IPS DF 6.9 (cell line): Measurements from ENCODE around the gene PIK3IP1.
"Not testable (repeated sequence)": the region's sequence is repeated elsewhere in the genome, so short reads cannot be mapped to it uniquely, and the experiment has no call there.

Experiments used
- DNase-seq: peaks from one replicate; pipeline ENCODE4 v3.0.0-alpha.2; 2013; ENCODE audit warnings: low read depth, low spot score
- H3K27ac ChIP-seq: one replicate; pipeline ENCODE4 v1.5.1; 2013; ENCODE audit warnings: low read length, control low read depth
- H3K27me3 ChIP-seq: 2 replicates; pipeline ENCODE4 v1.6.1; 2013; ENCODE audit warnings: mild to moderate bottlenecking, low read length; ENCODE audit not compliant: control insufficient read depth, insufficient read depth
- H3K36me3 ChIP-seq: 2 replicates; pipeline ENCODE4 v1.6.1; 2013; ENCODE audit warnings: low read length; ENCODE audit not compliant: control insufficient read depth, insufficient read depth
- H3K4me1 ChIP-seq: 2 replicates; pipeline ENCODE4 v1.6.1; 2013; ENCODE audit warnings: low read length; ENCODE audit not compliant: control insufficient read depth, insufficient read depth
- H3K4me3 ChIP-seq: 2 replicates; pipeline ENCODE4 v1.5.1; 2013; ENCODE audit warnings: mild to moderate bottlenecking, low read length
- H3K9me3 ChIP-seq: 2 replicates; pipeline ENCODE4 v1.6.1; 2013; ENCODE audit warnings: low read length, inconsistent platforms; ENCODE audit not compliant: control insufficient read depth, insufficient read depth
- WGBS: extraction: QIAGEN DNeasy Blood & Tissue Kit; methylation state at CpG from one replicate; pipeline ENCODE4 v1.1.7; 2013; ENCODE audit warnings: mixed read lengths, missing lambda C conversion rate; ENCODE audit not compliant: insufficient read length, insufficient coverage; 5-methylcytosine and 5-hydroxymethylcytosine counted together

PIK3IP1 gene

DNA sequence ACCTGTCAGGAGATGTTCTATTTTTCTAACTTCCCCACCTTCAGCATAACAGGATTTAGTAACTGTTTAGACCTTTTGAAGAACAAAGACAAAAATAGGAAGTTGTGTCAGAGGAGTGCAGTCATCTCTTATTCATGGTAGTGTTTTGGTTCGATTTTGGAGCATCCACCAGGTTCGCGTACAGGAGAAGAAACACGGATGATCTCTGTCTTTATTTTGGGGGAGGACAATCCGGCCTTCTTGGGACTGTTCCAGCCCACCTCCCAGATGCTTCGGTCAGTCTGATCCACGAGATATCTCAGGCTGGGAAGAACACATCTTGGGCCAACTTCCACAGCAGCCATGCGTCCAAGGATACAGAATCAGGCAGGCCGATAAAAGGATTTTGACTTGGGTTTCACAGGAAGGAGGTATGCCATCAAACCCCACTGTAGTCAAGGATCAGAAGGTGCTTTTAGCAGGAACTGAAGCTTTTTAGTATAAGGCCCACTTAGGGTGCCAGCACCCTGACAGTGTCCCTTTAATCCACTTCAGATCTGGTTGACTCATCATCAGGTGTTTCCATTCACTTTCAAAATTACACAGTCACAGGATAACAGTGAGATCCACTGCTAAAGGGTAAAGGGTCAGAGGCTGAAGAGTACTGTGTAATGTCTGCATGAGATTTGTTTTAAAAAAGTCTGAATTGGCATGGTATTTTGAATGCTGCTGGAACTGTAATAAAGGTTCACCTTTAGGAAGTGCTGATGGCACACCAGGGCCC lies 37.3 kb upstream of the PIK3IP1 start:
- no CpG with 5 or more reads among the region's 9 CpGs for WGBS
- Histone ChIP-seq H3K4me3 (no peak overlapping the region), H3K36me3 (peaks cover 28% of the 10 kb centered on the region), H3K9me3 (no peaks in the 10 kb centered on the region), H3K27me3 (no peaks in the 10 kb centered on the region), H3K4me1 (no peaks in the 10 kb centered on the region; the same call in 1 of the 2 replicates), H3K27ac (no peak overlapping the region)
- no peak for DNase-seq

DNA sequence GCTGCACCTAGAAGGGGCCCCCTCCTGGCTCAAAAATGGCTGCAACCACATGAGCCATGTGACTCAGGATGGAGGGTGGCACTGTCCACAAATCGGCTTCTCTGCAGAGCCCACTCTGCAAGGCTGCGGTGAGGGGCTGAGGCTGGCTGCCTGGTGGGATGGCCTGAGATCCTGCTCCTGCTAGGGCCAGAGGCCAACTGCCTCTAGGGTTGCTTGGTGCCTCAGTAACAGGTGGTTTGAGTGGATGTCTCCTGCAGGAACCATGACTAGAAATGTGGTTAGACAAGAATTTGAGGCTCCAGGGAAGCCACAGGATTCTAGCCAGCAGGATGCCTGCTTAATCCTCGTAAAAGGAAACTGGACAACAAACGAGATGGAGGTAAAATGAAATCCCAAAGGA lies 36.7 kb upstream of the PIK3IP1 start:
- Histone ChIP-seq H3K4me1 (no peaks in the 10 kb centered on the region), H3K9me3 (no peaks in the 10 kb centered on the region), H3K36me3 (peaks cover 24% of the 10 kb centered on the region), H3K27me3 (no peaks in the 10 kb centered on the region), H3K4me3 (no peak overlapping the region), H3K27ac (no peak overlapping the region)
- no peak for DNase-seq
- WGBS = no CpG with 5 or more reads among the region's 4 CpGs

- DNase-seq = no peak
- WGBS = no CpG with 5 or more reads among the region's 13 CpGs
- Histone ChIP-seq H3K27ac (no peak overlapping the region), H3K36me3 (peaks cover 22% of the 10 kb centered on the region; the same call in 1 of the 2 replicates), H3K4me1 (no peaks in the 10 kb centered on the region), H3K4me3 (no peak overlapping the region), H3K9me3 (no peaks in the 10 kb centered on the region), H3K27me3 (no peaks in the 10 kb centered on the region)
These were observed 36.3 kb upstream of the PIK3IP1 start for GRCh38 chr22:31328544-31328960.

GRCh38 chr22:31327806-31328543 lies 35.7 kb upstream of the PIK3IP1 start:
- Histone ChIP-seq H3K27me3 (no peaks in the 10 kb centered on the region), H3K36me3 (peaks cover 22% of the 10 kb centered on the region; the same call in 1 of the 2 replicates), H3K4me1 (no peaks in the 10 kb centered on the region), H3K9me3 (no peaks in the 10 kb centered on the region), H3K4me3 (no peak overlapping the region), H3K27ac (no peak overlapping the region)
- WGBS = no CpG with 5 or more reads among the region's 9 CpGs
- no peak for DNase-seq

DNA sequence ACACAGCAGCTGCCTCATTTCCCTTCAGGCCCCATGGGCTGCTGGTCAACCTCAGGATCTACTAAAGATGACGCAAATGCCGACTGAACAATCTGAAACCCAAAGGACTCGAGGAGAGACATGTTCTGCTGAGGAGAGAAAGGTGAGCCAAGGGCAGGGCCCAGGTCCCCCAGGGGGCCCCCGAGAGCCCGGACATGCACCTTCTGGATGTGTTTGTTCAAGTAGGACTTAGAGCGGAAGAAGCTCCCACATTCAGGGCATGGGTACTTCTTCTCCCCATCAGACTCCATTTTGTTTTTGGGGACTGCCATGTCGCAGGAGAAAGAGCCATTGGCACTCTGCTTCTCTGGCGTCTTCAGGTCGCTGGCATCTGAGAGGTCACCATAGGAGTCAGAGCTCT lies 34.6 kb upstream of the PIK3IP1 start:
- no CpG with 5 or more reads among the region's 9 CpGs for WGBS
- no peaks in the 10 kb centered on the region for H3K27me3 ChIP-seq
- H3K4me3 ChIP-seq = no peak overlapping the region
- H3K36me3 ChIP-seq = peaks cover 14% of the 10 kb centered on the region; the same call in 1 of the 2 replicates
- no peaks in the 10 kb centered on the region for H3K9me3 ChIP-seq
- no peak for DNase-seq
- H3K4me1 ChIP-seq = no peaks in the 10 kb centered on the region
- H3K27ac ChIP-seq = no peak overlapping the region

DNA sequence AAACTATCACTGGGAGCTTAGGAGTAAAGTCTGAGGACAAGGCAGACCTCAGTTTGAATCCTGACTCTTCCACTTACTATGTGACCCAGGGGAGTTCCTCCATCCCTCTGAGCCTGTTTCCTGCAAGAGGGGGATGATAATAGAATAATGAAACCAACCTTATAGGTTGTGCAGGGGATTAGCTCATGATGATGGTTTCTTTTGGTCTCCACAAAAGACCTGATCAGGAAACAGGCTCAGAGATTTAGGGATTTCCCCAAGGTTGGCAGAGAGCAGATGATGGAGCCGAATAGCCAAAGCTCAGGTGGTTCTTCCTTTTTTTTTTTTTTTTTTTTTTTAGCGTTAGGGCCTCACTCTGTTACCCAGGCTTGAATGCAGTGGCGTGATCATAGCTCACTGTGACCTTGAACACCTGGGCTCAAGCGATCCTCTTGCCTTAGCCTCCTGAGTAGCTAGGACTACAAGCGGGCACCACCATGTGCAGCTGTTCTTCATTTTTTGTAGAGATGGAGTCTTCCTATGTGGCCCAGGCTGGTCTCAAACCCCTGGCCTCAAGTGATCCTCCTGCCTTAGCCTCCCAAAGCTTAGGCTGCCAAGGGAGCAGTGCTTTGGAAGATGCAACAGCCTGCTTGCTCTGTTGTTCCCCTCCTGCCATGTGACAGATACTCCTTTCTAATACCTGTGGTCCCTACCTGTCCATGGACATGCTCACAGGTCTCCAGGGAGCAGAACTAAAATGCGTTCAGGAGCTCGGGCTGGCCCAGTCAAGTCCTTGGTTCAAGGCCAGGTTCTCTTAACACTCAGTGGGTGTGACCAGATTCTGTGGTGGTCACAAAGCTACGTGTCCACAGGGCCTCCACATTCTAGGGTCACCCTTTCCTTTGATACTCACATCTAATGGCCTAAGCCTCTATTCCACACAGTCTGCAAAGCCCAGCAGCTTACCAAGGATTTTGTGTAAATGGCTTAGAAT lies 31.6 kb upstream of the PIK3IP1 start:
- no peak overlapping the region for H3K4me3 ChIP-seq
- H3K9me3 ChIP-seq = no peaks in the 10 kb centered on the region
- H3K27me3 ChIP-seq = no peaks in the 10 kb centered on the region
- no peaks in the 10 kb centered on the region for H3K4me1 ChIP-seq
- no peak overlapping the region for H3K27ac ChIP-seq
- no peak for DNase-seq
- peaks cover 12% of the 10 kb centered on the region; the same call in 1 of the 2 replicates for H3K36me3 ChIP-seq
- no CpG with 5 or more reads among the region's 8 CpGs for WGBS

DNA sequence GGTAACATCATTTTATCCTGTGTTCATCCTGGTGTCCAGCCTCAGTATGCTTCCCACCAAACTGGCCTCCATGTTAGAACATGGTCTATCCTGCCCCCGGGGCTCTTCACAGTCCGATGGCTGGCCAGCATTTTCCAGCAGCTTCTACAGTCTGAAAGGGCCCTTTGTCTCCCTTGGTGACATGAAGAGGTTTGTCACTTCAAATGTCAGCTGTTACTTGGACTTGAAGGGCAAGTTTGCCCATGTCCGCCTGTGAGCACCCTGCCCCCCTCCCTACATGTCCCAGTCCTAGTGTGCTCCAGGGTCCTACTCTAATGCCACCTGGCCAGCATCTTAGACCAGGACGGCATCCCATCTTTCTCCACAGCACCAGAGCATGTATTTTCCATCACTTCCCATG lies 29.1 kb upstream of the PIK3IP1 start:
- H3K27ac ChIP-seq = no peak overlapping the region
- WGBS = no CpG with 5 or more reads among the region's 4 CpGs
- no peaks in the 10 kb centered on the region for H3K27me3 ChIP-seq
- peaks cover 8% of the 10 kb centered on the region; the same call in 1 of the 2 replicates for H3K36me3 ChIP-seq
- no peak for DNase-seq
- no peaks in the 10 kb centered on the region for H3K4me1 ChIP-seq
- no peak overlapping the region for H3K4me3 ChIP-seq
- no peaks in the 10 kb centered on the region for H3K9me3 ChIP-seq

- H3K27ac ChIP-seq, DNase-seq, H3K4me3 ChIP-seq, H3K9me3 ChIP-seq, H3K4me1 ChIP-seq, H3K36me3 ChIP-seq, H3K27me3 ChIP-seq: not testable (repeated sequence)
- WGBS = no CpG with 5 or more reads among the region's 1 CpG
These were observed 21.9 kb upstream of the PIK3IP1 start for GRCh38 chr22:31314220-31314619.

DNA sequence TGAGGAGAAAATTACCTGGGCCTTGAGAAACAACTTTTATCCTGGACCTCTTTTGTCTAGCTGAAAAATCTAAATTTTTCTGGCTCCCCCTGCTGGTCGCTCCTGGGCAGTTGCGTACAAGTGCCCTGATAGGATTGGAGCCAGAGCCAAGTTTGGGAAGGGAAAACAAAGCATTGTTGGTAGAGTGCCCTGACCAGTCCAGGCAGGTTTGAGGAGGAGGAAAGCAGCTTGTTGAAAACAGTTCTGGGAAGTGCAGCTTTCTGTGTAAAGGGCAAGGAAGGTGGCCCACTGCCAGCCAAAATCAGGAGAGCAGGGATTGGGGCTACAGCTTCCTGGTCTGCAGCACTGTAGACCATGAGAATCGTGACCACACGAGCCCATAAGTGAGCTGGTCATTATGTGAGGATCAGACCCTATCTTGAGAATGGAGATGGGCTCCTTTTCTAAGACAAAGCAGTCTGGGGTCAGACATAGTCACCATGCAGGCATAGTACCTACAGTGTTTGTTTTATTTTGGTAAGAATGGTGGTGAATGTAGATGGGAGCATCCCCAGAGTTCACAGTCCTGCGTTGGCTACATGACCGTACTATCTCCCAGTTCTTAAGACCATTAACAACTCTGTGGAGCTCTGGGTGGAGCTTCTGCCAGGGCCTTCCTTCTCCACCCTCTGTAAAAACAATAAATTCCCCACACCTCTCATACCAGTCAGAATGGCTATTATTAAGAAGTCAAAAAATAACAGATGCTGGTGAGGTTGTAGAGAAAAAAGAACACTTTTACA lies 21.3 kb upstream of the PIK3IP1 start:
- Histone ChIP-seq H3K9me3 (no peaks in the 10 kb centered on the region), H3K27ac (no peak overlapping the region), H3K4me3 (no peak overlapping the region), H3K4me1 (peaks cover 2% of the 10 kb centered on the region; the same call in 1 of the 2 replicates), H3K27me3 (no peaks in the 10 kb centered on the region), H3K36me3 (no peaks in the 10 kb centered on the region)
- no CpG with 5 or more reads among the region's 6 CpGs for WGBS
- DNase-seq = peak; percentile 66
